Neural progenitor cell (in vitro differentiated cells): ENCODE data around the gene GAS2.

Source experiments
- CTCF ChIP-seq: fragments of 200-600 bp; sonication (generic); IDR thresholded peaks from 2 replicates; pipeline ENCODE4 v1.5.1; 2017; ENCODE audit warnings: antibody characterized with exemption, mild to moderate bottlenecking
- EZH2 ChIP-seq: fragments of 200-600 bp; sonication (generic); IDR thresholded peaks from 2 replicates; pipeline ENCODE4 v1.6.1; 2017; ENCODE audit warnings: antibody characterized with exemption, mild to moderate bottlenecking, moderate library complexity

DNA sequence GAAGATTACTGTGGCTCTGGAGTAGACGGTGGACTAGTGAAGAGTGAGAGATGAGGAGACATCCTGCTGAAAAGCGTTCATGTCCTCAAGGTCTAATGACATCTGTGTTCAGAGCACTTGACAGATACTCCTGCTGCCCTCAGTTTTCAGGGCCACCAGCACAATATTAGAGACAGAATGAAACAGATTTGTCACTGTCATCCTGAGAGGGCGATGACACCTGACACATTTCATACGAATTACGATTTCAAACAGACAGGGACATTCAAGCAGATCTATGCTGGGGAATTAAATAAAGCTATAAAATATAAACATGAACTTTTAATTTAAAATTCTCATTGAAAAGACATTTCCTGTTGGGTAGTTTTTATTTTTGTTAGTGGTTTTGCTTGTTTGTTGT, 134.1 kb downstream of the GAS2 start:
- no peak for TF ChIP-seq CTCF
- no peak for TF ChIP-seq EZH2
